HCT116 (cell line): ENCODE results near the gene PPP1R16B. TPM values are rescaled to one million over a fixed set of nuclear protein-coding genes. Genes with fewer than 3 reads are reported as not detected.

Experiments
- ATAC-seq: fragments of 200-7000 bp; cut with Tn5 transposase; 2 replicates; pipeline ENCODE4 v1.9.1; 2020; ENCODE audit warnings: mild to moderate bottlenecking, moderate library complexity
- BruUV-seq: library from RNA; stranded (reverse); fragments of 400-500 nt; replicated peaks from 2 replicates; lab custom pipeline; 2021; lab: Mats Ljungman, UMichigan
- CTCF ChIA-PET: fragments of 300-600 bp; sonication (Branson Sonifier 250); formaldehyde crosslinking; loops from one replicate; lab custom pipeline; 2021; ENCODE audit warnings: antibody characterized with exemption; lab: Charles Lee
- POLR2A ChIA-PET: fragments of 300-600, 350-600 bp; sonication (Branson Sonifier 250); formaldehyde crosslinking; loops from one replicate; lab custom pipeline; 2021; ENCODE audit warnings: antibody characterized with exemption; lab: Charles Lee
- RAD21 ChIA-PET, 2 experiments: fragments of 300-600 bp; sonication (Branson Sonifier 250); formaldehyde crosslinking; loops; one replicate each; lab custom pipeline; 2023; ENCODE audit warnings: low total read pairs in 2 of 2; ENCODE audit not compliant: uncharacterized antibody in 2 of 2, unreplicated experiment in 2 of 2, low non-redundant PET in 1 of 2; lab: Charles Lee
- DNase-seq: peaks from one replicate; pipeline ENCODE4 v3.0.0-alpha.2; 2010; ENCODE audit warnings: low read depth, low spot score
- H2AFZ ChIP-seq: fragments of 200-600 bp; shearing (Covaris generic), sonication (generic); 2 replicates; pipeline ENCODE4 v1.6.1; 2017; ENCODE audit warnings: low read depth, mixed run types, mixed read lengths, antibody characterized with exemption, low read length; ENCODE audit not compliant: poor library complexity, severe bottlenecking
- H3K27ac ChIP-seq: 2 replicates; pipeline ENCODE4 v1.5.1; 2012; ENCODE audit warnings: low read depth, low read length
- H3K27me3 ChIP-seq: fragments of 200-600 bp; sonication (generic); 2 replicates; pipeline ENCODE4 v1.6.1; 2016; ENCODE audit warnings: mixed run types, low read length, mixed read lengths; ENCODE audit not compliant: insufficient read depth
- H3K36me3 ChIP-seq, 2 experiments: fragments of 200-500 bp in 1 of 2; fragments of 200-600 bp in 1 of 2; sonication (Bioruptor generic) in 1 of 2; sonication (generic) in 1 of 2; 2 replicates each; pipeline versions ENCODE4 v1.5.1 to v1.6.1; 2014 to 2016; ENCODE audit warnings: low read length in 2 of 2, inconsistent platforms in 1 of 2, mixed read lengths in 1 of 2, mixed run types in 1 of 2; ENCODE audit not compliant: insufficient read depth in 2 of 2, control insufficient read depth in 1 of 2
- H3K4me1 ChIP-seq, 2 experiments: fragments of 200-600 bp in 1 of 2; sonication (generic) in 1 of 2; 2 replicates each; pipeline versions ENCODE4 v1.5.1 to v1.6.1; 2012 to 2017; ENCODE audit warnings: low read length in 2 of 2, inconsistent platforms in 1 of 2, mild to moderate bottlenecking in 1 of 2, mixed read lengths in 1 of 2, mixed run types in 1 of 2, moderate library complexity in 1 of 2; ENCODE audit not compliant: insufficient read depth in 2 of 2, control insufficient read depth in 1 of 2
- H3K4me2 ChIP-seq: fragments of 200-600 bp; sonication (generic); 2 replicates; pipeline ENCODE4 v1.6.1; 2017; ENCODE audit warnings: mixed run types, low read length, mixed read lengths
- H3K4me3 ChIP-seq, 2 experiments: fragments of 200-600 bp in 1 of 2; sonication (generic) in 1 of 2; replicated peaks in 1 of 2; 2 replicates each; pipeline ENCODE4 v1.5.1; 2011 to 2016; ENCODE audit warnings: low read length in 2 of 2, control low read depth in 1 of 2, low read depth in 1 of 2, mild to moderate bottlenecking in 1 of 2, mixed read lengths in 1 of 2, mixed run types in 1 of 2
- H3K79me2 ChIP-seq: fragments of 200-600 bp; sonication (generic); 2 replicates; pipeline ENCODE4 v1.6.1; 2017; ENCODE audit warnings: mild to moderate bottlenecking, mixed run types, low read length, moderate library complexity, mixed read lengths; ENCODE audit not compliant: insufficient read depth
- H3K9ac ChIP-seq: fragments of 200-600 bp; sonication (generic); 2 replicates; pipeline ENCODE4 v1.6.1; 2016; ENCODE audit warnings: low read length, mixed read lengths
- H3K9me2 ChIP-seq: fragments of 200-600 bp; sonication (generic), shearing (Covaris generic); 2 replicates; pipeline ENCODE4 v1.6.1; 2017; ENCODE audit warnings: mixed run types, mild to moderate bottlenecking, moderate library complexity; ENCODE audit not compliant: insufficient read depth
- H3K9me3 ChIP-seq, 2 experiments: fragments of 200-500 bp in 1 of 2; fragments of 200-600 bp in 1 of 2; sonication (Bioruptor generic) in 1 of 2; sonication (generic) in 1 of 2; 2 replicates each; pipeline ENCODE4 v1.6.1; 2014 to 2017; ENCODE audit warnings: low read length in 2 of 2, mixed read lengths in 2 of 2, inconsistent platforms in 1 of 2, low read depth in 1 of 2, mild to moderate bottlenecking in 1 of 2, mixed run types in 1 of 2, moderate library complexity in 1 of 2; ENCODE audit not compliant: control insufficient read depth in 1 of 2, insufficient read depth in 1 of 2
- H4K20me1 ChIP-seq: fragments of 200-600 bp; sonication (generic), shearing (Covaris generic); 2 replicates; pipeline ENCODE4 v1.6.1; 2017; ENCODE audit warnings: mixed run types, mild to moderate bottlenecking, moderate library complexity; ENCODE audit not compliant: insufficient read depth
- CEBPB ChIP-seq: IDR thresholded peaks from 2 replicates; pipeline ENCODE4 v1.6.1; 2012; ENCODE audit warnings: low read depth
- EGR1 ChIP-seq: IDR thresholded peaks from 2 replicates; pipeline ENCODE4 v1.6.1; 2012; ENCODE audit warnings: low read depth
- ELF1 ChIP-seq: IDR thresholded peaks from 2 replicates; pipeline ENCODE4 v1.6.1; 2012; ENCODE audit warnings: low read depth, borderline replicate concordance
- EZH2phosphoT487 ChIP-seq: fragments of 200-600 bp; IDR thresholded peaks from 2 replicates; pipeline ENCODE4 v1.6.1; 2018; ENCODE audit warnings: antibody characterized with exemption, borderline replicate concordance
- FOSL1 ChIP-seq: IDR thresholded peaks from 2 replicates; pipeline ENCODE4 v1.6.1; 2012; ENCODE audit warnings: low read depth
- POLR2A ChIP-seq: IDR thresholded peaks from 2 replicates; pipeline ENCODE4 v1.7.0; 2011; ENCODE audit warnings: borderline replicate concordance; ENCODE audit not compliant: insufficient read depth, insufficient read length; ENCODE audit errors: extremely low read depth
- RAD21 ChIP-seq: IDR thresholded peaks from 2 replicates; pipeline ENCODE4 v1.6.1; 2012; ENCODE audit warnings: low read depth, mild to moderate bottlenecking
- SIN3A ChIP-seq: IDR thresholded peaks from 2 replicates; pipeline ENCODE4 v1.6.1; 2012; ENCODE audit warnings: low read depth
- SP1 ChIP-seq: IDR thresholded peaks from 2 replicates; pipeline ENCODE4 v1.6.1; 2012; ENCODE audit warnings: low read depth
- SRF ChIP-seq: IDR thresholded peaks from 2 replicates; pipeline ENCODE4 v1.6.1; 2012; ENCODE audit warnings: low read depth
- intact Hi-C: fragments of 100-400 bp; cut with micrococcal nuclease; formaldehyde crosslinking; loops from 2 replicates; pipeline ENCODE4 v1.10.0; 2022
- total RNA-seq: library from RNA; stranded (reverse); gene quantifications from one replicate; pipeline ENCODE4 v1.2.1, GENCODE V29; 2021; ENCODE audit not compliant: unreplicated experiment
- TF ChIP-seq, protein P1 (sequence below), 3 experiments: fragments of 200-600 bp in 1 of 3; sonication (generic) in 1 of 3; IDR thresholded peaks in 2 of 3; conservative IDR thresholded peaks in 1 of 3; 2 replicates each; pipeline ENCODE4 v1.5.1; 2012 to 2017; ENCODE audit warnings: low read depth in 2 of 3, low read length in 2 of 3, antibody characterized with exemption in 1 of 3, borderline replicate concordance in 1 of 3, control low read depth in 1 of 3, mild to moderate bottlenecking in 1 of 3, mixed read lengths in 1 of 3, mixed run types in 1 of 3, moderate library complexity in 1 of 3; ENCODE audit not compliant: insufficient read depth in 1 of 3

Gene PPP1R16B
- total RNA-seq, 1 experiment from 2014 or later: 0.52 TPM

DNA sequence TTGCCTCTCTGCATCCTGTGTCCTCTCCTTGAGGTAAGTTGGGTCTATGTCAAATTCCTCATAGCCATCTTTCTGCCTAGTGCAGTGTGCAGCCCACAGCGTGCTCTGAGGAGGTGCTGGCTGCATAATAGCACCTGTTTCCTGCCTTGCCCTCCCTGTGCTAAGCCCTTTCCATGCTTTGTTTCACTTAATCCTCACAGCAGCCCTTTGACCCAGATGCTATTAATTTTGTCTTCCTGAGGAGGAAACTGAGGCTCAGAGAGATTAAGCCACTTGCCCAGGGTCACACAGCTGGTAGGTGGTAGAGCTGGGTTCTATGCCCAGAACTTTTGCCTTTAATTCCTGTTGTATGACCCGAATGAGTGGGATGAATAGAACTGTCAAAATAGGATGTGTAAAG lies 134.2 kb downstream of the PPP1R16B start:
- RAD21 ChIA-PET: no interaction called here
- peaks cover 97% of the 10 kb centered on the region for H3K79me2 ChIP-seq
- H2AFZ ChIP-seq: no peak overlapping the region
- no peak overlapping the region for H3K9ac ChIP-seq
- TF ChIP-seq EGR1 (no peak), SRF (no peak), CEBPB (no peak), RAD21 (no peak), SIN3A (no peak), FOSL1 (no peak), EZH2phosphoT487 (no peak), SP1 (no peak)
- TF ChIP-seq, all 23 proteins: peak for 0
- H3K9me3 ChIP-seq: no peaks in the 10 kb centered on the region
- no peaks in the 10 kb centered on the region for H3K27me3 ChIP-seq
- CTCF ChIA-PET: interaction anchor here (1.6 kb wide), 1 partner anchor 13 kb away, joined by 4 read pairs; the partner anchor contains the start of gene FAM83D
- POLR2A ChIA-PET: no interaction called here
- no peak for DNase-seq
- no peak overlapping the region for H3K27ac ChIP-seq
- no peak overlapping the region for H3K4me2 ChIP-seq
- H4K20me1 ChIP-seq: peaks cover 3% of the 10 kb centered on the region; the same call in 1 of the 2 replicates
- no TSS peak for BruUV-seq
- H3K9me2 ChIP-seq: no peaks in the 10 kb centered on the region
- intact Hi-C loops: no loop called here
- no peak overlapping the region for H3K4me3 ChIP-seq
- H3K36me3 ChIP-seq: peaks cover 29 to 63% of the 10 kb centered on the region in 2 experiments
- peaks cover 13 to 18% of the 10 kb centered on the region in 2 experiments for H3K4me1 ChIP-seq
- ATAC-seq: no peak

DNA sequence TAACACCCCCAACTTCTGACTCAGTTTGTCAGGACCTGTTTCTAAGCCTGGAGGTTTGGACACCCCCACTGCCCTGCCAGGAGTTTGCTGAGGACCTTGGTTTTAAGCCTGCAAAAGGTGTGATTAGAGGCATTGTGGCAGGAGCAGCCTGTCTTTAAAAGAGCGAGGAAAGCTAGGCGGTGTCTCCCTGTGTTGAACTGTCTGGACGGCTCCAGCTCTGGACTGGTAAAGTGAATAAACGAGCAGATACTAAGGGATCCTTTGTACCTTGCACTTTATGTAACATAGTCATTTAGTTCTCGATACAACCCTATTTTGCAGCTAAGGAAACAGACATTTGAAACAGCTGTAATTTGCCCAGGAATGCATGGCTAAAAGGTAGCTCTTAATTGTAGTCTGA lies 135.1 kb downstream of the PPP1R16B start:
- H2AFZ ChIP-seq: no peak overlapping the region
- no peak overlapping the region for H3K9ac ChIP-seq
- TF ChIP-seq EGR1: no peak
- TF ChIP-seq SRF: no peak
- TF ChIP-seq FOSL1: no peak
- no peak for TF ChIP-seq ELF1
- TF ChIP-seq, protein P1, sequence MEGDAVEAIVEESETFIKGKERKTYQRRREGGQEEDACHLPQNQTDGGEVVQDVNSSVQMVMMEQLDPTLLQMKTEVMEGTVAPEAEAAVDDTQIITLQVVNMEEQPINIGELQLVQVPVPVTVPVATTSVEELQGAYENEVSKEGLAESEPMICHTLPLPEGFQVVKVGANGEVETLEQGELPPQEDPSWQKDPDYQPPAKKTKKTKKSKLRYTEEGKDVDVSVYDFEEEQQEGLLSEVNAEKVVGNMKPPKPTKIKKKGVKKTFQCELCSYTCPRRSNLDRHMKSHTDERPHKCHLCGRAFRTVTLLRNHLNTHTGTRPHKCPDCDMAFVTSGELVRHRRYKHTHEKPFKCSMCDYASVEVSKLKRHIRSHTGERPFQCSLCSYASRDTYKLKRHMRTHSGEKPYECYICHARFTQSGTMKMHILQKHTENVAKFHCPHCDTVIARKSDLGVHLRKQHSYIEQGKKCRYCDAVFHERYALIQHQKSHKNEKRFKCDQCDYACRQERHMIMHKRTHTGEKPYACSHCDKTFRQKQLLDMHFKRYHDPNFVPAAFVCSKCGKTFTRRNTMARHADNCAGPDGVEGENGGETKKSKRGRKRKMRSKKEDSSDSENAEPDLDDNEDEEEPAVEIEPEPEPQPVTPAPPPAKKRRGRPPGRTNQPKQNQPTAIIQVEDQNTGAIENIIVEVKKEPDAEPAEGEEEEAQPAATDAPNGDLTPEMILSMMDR (IDR thresholded peaks at IDR 0.05 in 2 of 3, conservative IDR thresholded peaks at IDR 0.05 in 1 of 3; ENCODE audit: borderline replicate concordance in 1 of 3, insufficient read depth in 1 of 3, low read depth in 2 of 3, low read length in 2 of 3): no peak
- no peak for TF ChIP-seq POLR2A
- no peak for DNase-seq
- intact Hi-C loops: no loop called here
- ChIA-PET CTCF (interaction anchor here (1.6 kb wide), 1 partner anchor 14 kb away, joined by 4 read pairs; the partner anchor contains the start of gene FAM83D), RAD21 (no interaction called here), POLR2A (interaction anchor here (0.6 to 1.9 kb wide), 2 partner anchors 14 to 309 kb away, joined by 3 to 10 read pairs; partner anchors contain the start of gene FAM83D)
- no peaks in the 10 kb centered on the region for H3K9me3 ChIP-seq
- peaks cover 2% of the 10 kb centered on the region; the same call in 1 of the 2 replicates for H4K20me1 ChIP-seq
- H3K4me2 ChIP-seq: no peak overlapping the region
- no peaks in the 10 kb centered on the region for H3K27me3 ChIP-seq
- H3K36me3 ChIP-seq: peaks cover 36 to 61% of the 10 kb centered on the region in 2 experiments
- H3K4me1 ChIP-seq: peaks cover 6 to 8% of the 10 kb centered on the region in 2 experiments
- H3K79me2 ChIP-seq: peaks cover 96% of the 10 kb centered on the region
- no TSS peak for BruUV-seq
- no peak for ATAC-seq
- H3K27ac ChIP-seq: no peak overlapping the region
- H3K9me2 ChIP-seq: no peaks in the 10 kb centered on the region
- H3K4me3 ChIP-seq: no peak overlapping the region
